Measurements from ENCODE around the gene PRKAA2.

- no peak for TF ChIP-seq EZH2phosphoT487 (IDR thresholded peaks at IDR 0.05; ENCODE audit: borderline replicate concordance, low read length)
- TF ChIP-seq, protein P1, sequence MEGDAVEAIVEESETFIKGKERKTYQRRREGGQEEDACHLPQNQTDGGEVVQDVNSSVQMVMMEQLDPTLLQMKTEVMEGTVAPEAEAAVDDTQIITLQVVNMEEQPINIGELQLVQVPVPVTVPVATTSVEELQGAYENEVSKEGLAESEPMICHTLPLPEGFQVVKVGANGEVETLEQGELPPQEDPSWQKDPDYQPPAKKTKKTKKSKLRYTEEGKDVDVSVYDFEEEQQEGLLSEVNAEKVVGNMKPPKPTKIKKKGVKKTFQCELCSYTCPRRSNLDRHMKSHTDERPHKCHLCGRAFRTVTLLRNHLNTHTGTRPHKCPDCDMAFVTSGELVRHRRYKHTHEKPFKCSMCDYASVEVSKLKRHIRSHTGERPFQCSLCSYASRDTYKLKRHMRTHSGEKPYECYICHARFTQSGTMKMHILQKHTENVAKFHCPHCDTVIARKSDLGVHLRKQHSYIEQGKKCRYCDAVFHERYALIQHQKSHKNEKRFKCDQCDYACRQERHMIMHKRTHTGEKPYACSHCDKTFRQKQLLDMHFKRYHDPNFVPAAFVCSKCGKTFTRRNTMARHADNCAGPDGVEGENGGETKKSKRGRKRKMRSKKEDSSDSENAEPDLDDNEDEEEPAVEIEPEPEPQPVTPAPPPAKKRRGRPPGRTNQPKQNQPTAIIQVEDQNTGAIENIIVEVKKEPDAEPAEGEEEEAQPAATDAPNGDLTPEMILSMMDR (IDR thresholded peaks at IDR 0.05; ENCODE audit: low read depth, low read length, poor library complexity, severe bottlenecking): no peak
These were observed 21.0 kb downstream of the PRKAA2 start for GRCh38 chr1:56666112-56666608.
